Stimulated activated CD4-positive, alpha-beta T cell treated with anti-CD3 and anti-CD28 coated beads, Interleukin-1b, Interleukin-23, amount 100 ng/mL, for 1 hour (primary cell): ENCODE data around the gene STXBP3.

Source experiments
- DNase-seq, 2 donors: peaks; one replicate each; pipeline ENCODE4 v3.0.0-alpha.2; 2020; ENCODE audit warnings: low read depth in 2 of 2

Gene STXBP3

DNA sequence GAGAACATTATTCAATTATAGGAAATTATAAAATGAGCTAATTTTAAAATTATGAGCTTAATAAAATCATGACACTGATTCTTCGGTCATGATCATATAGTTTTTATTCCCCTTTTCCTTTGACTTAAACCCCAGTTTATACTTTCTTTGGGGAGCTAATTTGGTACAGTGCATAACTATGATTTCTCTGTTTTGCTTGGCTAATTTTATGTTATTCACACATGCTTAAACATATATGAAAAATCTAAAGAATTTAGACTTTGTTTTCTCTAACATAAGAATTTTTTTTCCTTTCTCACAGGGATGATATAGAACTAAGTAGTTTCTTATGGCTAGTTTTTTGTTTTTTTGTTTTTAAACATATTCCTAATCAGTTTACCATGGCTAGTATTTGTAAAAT, 52.5 kb downstream of the STXBP3 start:
- no peak for DNase-seq

DNA sequence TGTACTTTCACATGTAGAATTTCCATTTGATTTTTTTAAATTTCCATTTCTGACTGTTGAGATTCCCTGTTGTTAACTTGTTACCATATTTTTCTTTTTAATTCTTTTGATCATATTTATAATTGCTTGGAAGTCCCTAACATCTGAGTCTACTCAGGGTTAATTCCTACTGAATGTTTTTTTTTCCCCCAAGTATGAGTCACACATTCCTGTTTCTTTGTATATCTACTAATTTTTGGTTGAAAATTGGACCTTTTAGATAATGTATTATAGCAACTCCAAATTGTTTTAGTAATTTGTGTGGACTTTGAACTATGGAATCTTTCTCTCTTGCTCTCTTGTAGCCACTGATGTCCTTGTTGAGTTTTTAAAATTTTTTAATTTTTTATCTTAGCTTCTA, 54.6 kb downstream of the STXBP3 start:
- no peak for DNase-seq

DNA sequence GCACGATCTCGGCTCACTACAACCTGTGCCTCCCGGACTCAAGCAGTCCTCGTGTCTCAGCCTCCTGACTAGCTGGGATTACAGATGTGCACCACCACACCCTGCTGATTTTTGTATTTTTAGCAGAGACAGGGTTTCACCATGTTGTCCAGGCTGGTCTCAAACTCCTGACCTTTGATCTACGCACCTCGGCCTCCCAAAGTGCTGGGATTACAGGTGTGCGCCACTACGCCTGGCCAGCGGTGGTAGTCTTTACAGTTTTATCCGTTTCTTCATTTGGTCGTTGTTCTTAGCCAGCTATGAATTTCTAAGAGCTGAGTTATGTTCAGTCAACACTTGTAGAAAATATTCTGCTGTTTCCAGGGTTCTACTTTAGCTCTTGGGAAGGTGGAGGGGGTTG, 57.1 kb downstream of the STXBP3 start:
- DNase-seq, result no peak

DNA sequence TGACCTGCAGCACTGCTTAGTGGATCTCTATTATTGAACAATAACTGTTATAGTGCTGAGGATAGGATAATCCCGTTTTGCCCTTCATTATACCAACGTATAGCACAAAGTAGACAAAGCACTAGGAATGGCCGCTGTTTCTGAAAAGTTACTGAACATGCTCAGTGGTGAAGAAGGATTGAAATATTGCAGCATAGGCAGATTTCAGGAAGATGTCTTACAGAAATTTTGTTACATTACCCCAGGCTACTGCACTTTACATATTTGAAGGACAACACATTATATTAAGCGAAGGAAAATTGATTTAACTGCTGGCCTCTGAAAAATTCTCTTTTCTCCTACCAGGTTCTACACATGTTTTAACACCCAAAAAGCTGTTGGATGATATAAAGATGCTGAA, 62.0 kb downstream of the STXBP3 start:
- DNase-seq, result no peak

DNA sequence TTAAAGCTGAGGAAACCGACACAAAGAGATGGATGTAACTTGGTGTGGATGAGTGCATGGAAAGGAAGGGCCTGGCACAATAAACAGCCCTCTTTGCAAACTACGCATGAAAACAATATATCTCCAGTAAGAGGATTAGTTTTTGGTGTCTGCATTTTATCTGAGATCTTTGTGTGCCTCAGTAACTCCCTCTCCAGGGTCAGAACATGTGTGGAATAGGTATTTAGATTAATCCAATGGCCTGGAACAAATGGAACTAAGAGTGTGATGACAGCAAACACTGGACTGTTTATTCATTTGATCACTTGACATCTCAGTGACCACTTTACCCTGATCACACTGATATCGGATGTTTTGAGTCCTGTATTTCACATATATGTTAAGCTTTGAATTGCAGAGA, 65.1 kb downstream of the STXBP3 start:
- no peak for DNase-seq

DNA sequence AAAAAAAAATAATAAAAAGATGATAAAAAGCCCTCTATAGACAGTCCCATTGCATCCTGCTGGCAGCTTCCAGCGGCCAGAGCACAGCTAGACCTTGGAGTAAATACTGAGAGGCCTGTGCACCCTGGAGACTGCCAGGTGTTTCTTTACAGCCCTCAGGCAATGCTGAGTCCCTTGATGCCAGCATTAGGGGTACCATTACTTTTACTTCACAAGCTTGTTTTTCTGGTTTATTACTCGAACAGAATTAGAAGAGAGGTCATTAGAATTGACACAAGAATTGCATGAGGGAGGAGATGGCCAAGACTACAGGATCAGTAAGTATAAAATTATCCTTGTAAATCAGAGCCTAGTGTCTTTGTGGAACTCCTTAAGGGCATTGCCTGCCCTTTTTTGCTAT, 66.9 kb downstream of the STXBP3 start:
- DNase-seq, result no peak

DNA sequence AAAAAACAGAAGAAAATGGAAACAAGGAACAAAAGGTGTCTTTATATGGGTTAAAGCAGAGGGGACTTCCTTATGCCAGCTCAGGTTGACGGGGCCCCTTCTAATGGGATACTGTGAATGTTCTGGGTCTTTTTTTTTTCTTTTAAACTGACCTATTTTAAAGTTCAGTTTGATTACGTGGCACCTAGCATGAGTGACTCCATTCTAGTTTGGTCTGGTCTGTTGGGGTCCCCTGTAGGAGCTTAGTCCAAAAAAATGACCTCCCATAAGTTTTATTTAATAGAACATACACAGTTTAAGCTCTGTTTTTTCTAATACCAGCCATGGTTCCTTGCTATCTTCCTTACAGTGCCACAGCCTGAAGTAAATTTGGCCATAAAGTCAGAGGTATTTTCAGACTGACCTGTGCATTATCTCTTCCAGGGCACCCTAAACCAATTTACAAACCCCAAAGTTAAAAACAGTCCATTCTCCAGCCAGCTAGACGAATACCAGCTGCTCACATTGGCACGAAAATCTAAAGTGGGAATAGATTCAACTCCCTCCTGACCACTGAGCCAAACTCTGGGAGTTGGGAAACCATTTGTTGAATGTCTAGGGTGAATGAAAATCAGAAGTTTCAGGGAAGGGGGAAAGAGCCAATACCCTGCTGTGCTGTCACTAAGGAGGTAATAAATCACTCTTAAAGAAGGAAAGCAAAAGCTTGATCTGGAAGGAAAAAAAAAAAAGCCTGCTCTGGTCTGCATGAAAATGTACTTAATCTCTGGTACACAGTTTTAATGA, 68.1 kb downstream of the STXBP3 start:
- no peak for DNase-seq

DNA sequence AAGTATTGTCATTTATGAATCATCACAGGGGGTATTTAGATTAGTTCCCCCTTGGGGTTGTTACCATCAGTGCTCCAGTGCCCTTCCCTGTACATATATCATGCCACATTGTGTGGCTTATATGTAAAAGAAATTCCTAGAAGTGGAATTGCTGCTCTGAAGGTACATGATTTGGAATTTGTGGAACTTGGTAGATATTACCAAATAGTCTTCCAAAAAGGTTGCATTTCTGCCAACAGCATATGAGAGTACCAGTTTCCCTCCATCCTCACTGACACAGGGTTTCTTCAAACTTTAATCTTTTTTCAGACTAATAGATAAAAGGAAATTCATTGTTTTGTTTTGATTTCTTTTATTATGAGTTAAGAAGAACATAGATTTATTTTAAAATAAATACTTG, 69.1 kb downstream of the STXBP3 start:
- no peak for DNase-seq

DNA sequence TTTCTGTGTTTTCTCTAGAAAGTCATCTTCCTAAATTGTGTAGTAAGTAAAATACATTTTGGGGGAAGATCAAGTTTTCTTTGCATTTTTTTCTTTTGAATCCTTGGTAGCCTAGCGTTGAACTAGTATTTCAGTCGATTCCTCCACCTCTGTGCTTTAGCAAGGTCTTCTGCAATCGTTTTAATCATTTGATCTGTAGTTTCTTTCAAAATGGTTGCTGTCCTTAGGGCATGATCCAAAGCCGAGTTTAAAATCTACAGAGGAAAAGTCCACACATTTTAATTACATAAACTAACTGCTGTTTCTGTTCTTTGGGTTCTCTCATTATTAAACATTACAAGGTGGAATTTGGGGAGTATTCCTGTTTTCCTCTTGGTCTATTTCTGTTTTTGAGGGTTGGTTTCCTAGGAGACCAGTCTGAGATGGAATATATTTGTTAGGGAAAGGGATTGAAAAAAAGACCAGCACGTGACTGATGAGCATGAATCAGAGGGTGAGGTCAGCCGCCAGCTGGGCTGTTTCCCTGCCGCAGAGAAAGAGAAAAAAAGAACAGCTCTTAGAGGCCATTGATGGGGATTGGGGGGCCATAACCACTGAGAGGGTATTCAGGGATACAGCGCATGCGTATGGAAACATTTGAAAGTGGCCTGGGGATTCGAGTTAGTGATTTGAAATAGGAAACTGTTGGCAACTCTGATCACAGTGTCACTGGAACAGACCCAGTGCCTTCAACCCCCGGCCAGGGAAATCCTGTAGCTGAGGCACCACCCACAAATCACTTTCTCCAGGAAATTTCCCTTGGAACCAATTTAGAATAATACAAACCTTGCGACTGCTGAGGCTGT, 69.8 kb downstream of the STXBP3 start:
- no peak for DNase-seq

DNA sequence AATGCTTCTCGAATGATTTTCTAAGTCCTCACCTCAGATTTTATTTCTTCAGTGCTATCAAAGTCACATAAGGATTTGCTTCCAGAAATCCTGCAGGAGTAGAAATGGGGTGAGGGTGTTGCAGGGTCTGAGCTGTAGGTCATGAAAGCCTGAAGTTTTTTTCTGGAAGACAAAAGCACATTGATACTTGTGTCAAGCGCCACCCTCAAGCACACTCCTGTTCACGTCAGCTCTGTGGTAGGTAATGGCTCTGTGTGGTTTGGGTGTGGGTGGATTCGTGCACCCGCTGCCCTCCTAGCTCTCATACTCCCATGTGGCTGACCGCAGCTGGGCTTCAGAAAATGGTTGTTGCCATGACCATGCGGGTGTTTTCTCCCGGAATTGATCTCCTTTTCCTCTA, 70.5 kb downstream of the STXBP3 start:
- no peak for DNase-seq

DNA sequence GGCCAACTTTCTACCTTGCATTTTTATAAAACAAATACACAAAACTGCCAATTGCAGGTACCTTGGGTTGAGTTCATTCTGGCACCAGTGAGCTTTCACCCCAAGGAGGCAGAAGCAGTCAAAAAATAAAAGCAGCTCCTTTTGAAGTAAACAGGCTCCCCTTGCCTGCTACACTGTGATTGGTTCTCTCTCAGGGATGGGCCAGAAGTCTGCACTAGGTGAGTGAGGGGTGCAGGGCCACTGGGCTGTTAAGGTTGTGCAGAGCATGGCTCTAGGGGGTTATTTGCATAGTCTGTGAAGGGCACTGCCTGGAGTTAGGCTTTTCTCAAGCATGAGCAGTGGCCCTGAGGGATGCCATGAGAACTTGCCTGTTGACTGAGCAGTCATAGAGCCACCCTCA, 71.3 kb downstream of the STXBP3 start:
- DNase-seq, result no peak

DNA sequence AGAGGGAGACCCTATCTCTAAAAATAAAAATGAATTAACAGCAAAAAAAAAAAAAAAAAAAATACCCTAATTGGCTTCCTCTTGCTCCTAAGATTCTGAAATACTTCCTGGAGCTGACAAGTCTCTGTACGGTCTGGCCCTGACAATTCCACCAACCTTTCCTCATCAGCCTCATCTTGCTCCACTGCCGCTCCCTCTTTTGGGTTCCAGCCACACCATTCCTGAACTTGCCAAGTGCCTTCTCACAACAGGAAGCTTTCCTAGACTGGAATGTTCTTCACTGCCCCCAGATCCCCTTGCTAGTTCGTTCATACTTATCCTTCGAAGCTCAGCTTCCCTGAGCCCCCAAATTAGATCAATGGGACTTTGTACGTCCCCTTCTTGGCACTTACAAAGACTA, 73.4 kb downstream of the STXBP3 start:
- no peak for DNase-seq

DNA sequence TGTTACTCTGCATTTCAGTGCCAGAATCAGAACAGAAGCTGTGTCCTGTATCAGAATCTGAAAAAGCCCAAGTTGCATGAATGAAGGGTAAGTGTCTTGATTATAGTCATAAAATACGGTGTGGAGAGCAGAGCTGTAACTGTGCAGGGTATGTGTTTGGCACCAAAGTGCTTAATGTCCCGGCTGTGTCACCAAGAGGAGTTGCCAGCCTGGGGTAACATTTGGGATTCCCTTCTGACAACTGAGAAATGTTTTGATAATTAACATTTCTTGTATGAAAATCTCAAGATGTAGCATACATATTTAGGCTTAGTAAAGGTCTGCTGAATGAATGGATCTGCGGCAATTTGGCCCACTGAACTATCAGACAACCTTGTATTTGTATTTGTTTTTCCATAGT, 77.2 kb downstream of the STXBP3 start:
- DNase-seq, result no peak

DNA sequence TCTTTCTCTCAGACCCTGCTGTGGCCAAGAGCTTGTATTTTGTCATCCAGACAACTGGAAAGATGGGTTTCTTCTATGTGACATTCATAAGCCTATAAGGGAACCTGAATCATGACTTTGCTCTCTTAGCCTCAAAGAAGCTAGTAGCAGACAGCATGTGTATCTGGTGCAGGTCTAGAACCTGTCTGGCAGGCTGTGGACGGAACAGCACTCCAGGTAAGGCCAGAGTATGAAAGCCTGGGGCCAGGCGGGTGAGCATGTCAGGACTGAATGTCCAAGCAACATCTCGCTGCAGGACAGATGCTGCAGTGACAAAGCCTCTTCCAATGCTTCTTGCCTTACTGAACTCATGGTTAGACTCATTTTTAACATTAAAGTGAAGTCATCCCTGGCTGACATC, 77.6 kb downstream of the STXBP3 start:
- DNase-seq, result no peak

DNA sequence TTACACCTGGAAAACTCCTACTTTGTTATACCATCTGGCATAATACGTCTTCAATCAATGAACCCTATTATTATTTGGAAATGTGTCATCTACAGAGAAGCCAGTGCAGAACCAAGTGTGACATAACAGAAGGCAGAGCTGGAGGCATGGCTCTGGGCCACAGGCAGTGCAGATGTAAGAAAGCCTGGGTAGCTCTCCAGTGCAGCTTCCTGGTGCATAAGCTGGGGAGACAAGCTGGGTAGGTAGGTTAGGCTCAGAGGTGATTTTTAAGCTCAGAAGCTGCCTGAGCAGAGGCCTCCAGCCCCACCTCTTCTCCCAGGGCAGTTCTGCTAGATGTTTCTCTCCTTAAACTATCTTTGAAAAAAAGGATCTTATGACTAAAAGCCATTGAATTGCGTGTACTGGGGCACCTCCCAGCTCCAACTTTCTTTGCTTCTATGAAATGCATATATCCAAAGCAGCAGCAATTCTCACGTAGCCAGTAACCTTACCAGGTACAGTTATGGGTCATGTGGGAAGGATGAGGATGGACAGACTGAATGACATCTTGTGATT, 79.7 kb downstream of the STXBP3 start:
- no peak for DNase-seq

DNA sequence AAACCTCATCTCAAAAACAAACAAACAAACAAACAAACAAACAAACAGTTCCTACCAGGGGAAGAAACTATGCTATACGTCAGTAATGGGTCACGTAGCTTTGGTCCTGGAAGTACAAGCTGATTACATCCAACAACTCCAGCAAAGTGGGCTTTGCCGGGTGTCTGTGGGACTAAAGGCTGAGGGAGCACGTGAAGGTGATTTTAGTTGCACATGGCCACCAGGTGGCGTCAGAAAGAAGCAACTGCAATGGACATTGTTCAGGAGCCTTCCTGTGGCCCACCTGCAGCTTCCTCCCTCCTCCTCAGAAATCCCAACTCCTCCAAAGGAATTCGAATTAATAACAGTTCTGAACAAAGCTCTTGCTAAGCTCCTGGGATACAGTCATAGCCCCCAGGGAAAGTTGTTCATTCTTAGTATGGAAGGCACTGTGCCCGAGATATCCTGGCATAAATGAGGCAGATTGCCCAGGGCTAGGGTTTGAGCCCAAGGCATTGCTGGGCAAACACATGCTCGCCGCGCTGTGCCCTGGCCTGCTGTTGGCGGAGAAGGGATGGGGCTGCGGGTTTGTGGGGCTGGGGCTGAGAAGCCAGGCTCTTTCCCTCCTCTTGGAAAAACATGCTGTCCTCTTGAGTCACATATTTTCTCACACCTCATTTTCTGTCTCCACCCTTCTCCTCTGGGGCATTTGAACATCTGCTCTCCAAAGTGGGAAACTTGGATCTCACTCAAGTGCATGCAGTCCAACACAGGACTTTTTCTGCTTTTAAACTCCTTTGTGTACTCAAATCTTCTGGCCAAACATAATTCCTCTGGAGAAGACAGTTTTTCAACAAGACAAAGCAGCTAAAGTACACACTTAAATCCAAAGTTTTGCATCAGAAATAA, 81.8 kb downstream of the STXBP3 start:
- DNase-seq, result peak; percentile 30 to 36

DNA sequence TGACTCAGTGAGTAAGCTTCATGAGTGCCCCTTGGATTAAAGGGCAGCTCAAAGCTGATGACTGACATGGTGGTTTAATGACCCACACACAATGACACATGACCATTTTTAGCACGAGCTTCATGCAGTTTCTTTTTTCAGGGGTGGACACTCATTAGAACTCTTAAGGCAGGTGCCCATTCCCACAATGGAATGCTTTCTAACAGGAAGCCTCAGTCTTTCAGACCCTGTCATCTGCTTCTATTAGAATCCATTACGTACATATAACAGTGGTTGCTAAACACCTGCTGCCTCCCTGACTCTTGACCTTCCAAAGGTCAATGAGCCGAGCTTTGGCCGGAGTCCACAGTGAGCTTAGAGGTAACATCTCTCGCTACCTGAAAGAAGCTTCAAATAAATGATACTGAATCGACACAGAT, 83.0 kb downstream of the STXBP3 start:
- DNase-seq, result no peak

DNA sequence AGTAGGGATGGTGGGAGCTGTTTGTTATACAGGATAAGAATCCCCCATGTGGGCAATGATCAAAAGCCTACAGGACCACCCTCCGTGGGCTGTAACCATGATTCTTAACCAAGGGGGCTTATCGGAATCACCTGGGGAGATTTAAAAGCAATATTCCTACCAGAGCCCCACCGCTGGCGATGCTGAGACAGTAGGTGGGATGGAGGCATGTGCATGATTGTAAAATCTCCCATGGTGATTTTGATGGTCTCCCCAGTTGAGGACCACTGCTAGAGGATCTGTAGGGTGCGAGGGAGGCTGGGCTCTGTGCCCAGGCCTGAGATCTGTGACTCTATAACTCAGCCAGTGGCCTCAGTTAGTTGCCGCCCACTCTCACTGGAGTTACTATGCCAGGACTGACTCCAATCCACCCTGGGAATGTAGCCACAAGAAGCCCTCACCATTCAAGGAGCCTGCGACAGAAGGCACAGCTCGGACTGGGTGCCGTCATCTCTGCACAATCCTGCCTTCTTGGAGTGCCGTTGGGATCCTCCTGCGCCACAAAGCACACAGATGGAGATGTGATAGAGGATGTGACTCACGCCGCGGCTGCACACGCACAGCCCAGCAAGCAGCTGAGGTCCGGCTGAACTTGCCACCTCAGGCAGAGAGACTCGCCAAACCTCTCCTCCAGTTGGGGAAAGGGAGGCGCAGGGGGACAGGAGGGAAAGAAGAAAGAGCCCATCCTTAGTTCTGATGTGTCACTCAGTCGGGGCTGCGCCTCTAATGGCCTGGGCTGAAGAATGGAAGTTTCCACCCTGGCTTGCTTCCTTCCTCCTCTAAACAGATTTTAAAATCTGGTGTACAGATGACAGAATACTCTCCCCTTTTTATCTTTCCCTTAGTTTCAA, 83.9 kb downstream of the STXBP3 start:
- DNase-seq, result no peak

DNA sequence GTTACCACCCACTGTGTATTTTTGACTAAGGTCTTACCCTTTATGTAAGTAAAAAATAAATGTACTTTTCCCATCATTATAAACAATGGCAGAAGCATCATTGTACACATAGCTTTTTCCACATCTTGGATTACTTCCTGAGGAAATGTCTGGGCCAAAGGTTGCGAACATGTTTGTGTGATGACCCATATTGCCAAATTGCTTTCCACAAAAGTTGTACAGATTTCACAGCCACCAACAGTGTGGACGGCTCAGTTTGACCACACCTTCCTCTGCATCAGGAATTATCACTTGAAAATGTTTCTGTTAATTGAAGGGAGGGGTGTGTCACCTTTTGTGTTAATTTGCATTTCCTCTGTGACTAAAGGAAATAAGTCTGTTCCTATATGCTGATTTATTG, 84.8 kb downstream of the STXBP3 start:
- DNase-seq, result no peak

DNA sequence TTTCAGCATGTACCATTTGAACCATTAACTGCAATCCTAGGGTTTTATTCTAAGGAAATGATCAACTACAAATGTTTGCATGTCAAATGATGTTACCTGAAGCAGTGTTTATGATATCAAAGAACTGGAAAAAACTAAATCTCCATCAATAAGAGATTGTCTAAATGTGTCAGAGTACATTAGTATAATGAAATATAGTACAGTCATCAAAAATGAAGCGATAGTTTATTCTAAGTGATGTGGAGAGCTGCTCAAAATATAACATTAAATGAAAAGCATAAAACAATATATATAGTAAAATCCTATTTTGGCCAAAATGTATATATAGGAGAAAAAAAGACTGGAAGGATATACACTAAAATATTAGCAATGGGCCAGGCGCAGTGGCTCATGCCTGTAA, 86.5 kb downstream of the STXBP3 start:
- DNase-seq, result no peak

DNA sequence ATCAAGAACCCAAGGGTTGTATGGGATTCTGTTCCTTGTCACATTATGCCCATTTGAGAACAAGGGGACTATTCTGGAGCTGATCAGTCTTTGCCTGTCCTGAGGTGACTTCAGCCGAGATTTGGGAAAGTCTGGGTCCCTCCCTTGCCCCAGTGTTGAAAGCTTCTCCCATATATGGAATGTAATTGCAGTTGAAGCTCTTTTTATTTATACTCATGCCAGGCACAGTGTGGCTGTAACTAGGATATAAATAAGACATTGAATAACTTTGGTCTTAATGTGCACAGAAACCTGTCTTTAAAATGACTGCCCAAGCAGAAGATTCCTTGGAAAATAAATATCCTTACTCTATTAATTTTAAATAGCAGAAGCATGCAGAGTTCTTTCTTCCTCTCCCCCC, 95.2 kb downstream of the STXBP3 start:
- no peak for DNase-seq
